HG02798 (cell line): Measurements from ENCODE around the gene SCARB1.

Experiments used
- ATAC-seq: cut with Tn5 transposase; IDR thresholded peaks from one replicate; pipeline ENCODE4 v1.9.1; 2021; ENCODE audit warnings: mild to moderate bottlenecking; ENCODE audit not compliant: unreplicated experiment, poor library complexity

SCARB1 gene

GRCh38 chr12:124866195-124866882, 2.7 kb upstream of the SCARB1 start:
- no peak for ATAC-seq

- no peak for ATAC-seq
Measured at GRCh38 chr12:124865728-124866127, 2.1 kb upstream of the SCARB1 start.

- ATAC-seq, result no peak
Measured at GRCh38 chr12:124864326-124864752, 675 bp upstream of the SCARB1 start.

- peak; percentile 20 for ATAC-seq
Measured at GRCh38 chr12:124862768-124863415, 772 bp downstream of the SCARB1 start.

GRCh38 chr12:124861898-124862676, 1.6 kb downstream of the SCARB1 start:
- ATAC-seq, result peak; percentile 20

GRCh38 chr12:124861492-124861891, 2.2 kb downstream of the SCARB1 start:
- ATAC-seq, result no peak

GRCh38 chr12:124857921-124858461, 5.7 kb downstream of the SCARB1 start:
- ATAC-seq, result no peak

GRCh38 chr12:124856842-124857178, 6.9 kb downstream of the SCARB1 start:
- no peak for ATAC-seq

- no peak for ATAC-seq
Measured at GRCh38 chr12:124856132-124856841, 7.4 kb downstream of the SCARB1 start.

GRCh38 chr12:124855275-124855957, 8.2 kb downstream of the SCARB1 start:
- ATAC-seq, result no peak

GRCh38 chr12:124854637-124855184, 9.0 kb downstream of the SCARB1 start:
- ATAC-seq, result no peak

- no peak for ATAC-seq
Measured at GRCh38 chr12:124853781-124854636, 9.7 kb downstream of the SCARB1 start.

GRCh38 chr12:124852911-124853427, 10.7 kb downstream of the SCARB1 start:
- no peak for ATAC-seq

- no peak for ATAC-seq
Measured at GRCh38 chr12:124852329-124852831, 11.3 kb downstream of the SCARB1 start.

GRCh38 chr12:124851342-124851741, 12.3 kb downstream of the SCARB1 start:
- no peak for ATAC-seq

GRCh38 chr12:124849382-124849781, 14.3 kb downstream of the SCARB1 start:
- no peak for ATAC-seq

- ATAC-seq, result no peak
Measured at GRCh38 chr12:124848621-124849380, 14.9 kb downstream of the SCARB1 start.
